CD1c-positive myeloid dendritic cell (primary cell): ENCODE data around the gene EGFL7.
A peak's percentile ranks its signal among the peaks of the same experiment; 100 is the strongest.
"Not testable (repeated sequence)": the region's sequence is repeated elsewhere in the genome, so short reads cannot be mapped to it uniquely, and the experiment has no call there.

Source experiments
- DNase-seq: peaks from one replicate; pipeline ENCODE4 v3.0.0-alpha.2; 2016; ENCODE audit errors: extremely low spot score

EGFL7 gene

DNA sequence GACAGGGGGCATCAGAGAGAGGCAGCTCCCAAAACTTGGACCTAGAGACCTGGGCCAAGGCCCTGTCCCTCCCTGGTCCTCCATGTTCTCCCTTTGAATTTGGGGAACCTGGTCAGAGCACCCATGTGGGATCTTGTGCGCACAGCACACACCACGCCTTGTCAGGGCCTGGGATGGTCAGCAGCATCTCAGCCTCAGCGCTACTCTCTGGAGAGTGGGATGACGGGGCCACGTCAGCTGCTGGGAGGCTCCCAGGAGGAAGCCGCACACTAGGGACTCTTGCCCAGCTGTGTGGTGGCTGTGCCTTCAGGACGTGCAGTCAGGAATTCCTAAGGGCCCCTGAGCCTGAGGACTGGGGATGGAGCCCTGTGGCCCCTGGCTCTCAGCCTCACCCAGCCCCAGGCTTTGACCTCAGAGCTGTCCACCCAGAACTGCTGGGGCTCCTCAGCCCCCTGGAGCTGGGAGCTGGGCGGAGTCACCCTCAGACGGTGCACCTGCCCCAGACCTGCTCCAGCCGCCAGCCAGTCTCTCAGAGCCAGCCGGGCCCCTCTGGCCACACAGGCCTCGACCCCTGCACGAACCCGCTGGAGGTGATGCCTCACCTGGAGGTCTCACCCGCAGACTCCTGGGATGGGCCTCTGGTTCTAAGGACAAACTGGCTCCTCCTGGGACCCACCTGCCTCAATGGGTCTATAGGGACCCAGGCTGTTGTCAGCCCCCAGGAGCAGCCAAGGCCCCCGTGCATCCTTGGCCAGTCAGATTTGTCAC lies 38.3 kb upstream of the EGFL7 start:
- no peak for DNase-seq

DNA sequence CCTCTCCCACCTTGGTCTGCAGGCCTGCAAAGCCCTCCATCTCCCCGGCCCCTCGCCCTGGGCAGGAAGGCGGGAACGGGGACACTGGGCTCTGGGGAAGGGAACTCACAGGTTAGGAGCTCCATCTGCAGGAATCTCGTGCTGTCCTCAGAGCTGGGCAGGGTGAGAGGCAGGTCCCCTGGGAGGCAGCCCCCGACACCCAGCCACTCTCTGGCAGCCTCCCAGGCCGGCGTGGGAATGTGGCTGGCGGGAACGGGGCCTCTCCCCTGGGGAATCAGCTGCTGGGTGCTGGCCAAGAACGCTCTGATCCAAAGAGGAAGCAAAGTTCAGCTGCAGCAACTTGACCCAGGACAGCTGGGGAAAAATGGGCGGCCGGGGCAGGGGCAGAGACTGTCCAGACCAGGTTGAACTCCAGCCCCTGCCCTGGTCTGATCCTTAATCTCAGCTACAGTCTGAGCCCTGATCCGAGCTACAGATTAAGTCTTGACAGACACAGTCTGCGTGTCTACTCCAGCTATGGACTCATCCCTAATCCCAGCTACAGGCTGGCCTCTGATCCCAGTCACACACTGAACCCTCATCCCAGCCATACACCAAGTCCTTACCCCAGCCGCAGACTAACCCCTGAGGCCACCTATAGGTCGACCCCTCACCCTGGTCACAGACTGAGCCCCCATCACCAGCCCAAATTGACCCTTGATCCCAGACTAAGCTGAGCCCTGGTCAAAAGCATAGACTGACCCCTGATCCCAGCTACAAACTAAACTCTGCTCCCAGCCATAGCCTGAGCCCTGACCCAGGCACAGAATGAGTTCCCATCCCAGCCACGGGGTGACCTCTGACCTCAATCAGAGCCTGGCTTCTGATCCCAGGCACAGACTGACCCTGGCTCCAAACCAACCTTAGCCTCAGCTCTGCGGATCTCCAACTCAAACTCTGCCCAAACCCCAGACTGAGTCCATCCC lies 37.3 kb upstream of the EGFL7 start:
- DNase-seq: peak; percentile 55

DNA sequence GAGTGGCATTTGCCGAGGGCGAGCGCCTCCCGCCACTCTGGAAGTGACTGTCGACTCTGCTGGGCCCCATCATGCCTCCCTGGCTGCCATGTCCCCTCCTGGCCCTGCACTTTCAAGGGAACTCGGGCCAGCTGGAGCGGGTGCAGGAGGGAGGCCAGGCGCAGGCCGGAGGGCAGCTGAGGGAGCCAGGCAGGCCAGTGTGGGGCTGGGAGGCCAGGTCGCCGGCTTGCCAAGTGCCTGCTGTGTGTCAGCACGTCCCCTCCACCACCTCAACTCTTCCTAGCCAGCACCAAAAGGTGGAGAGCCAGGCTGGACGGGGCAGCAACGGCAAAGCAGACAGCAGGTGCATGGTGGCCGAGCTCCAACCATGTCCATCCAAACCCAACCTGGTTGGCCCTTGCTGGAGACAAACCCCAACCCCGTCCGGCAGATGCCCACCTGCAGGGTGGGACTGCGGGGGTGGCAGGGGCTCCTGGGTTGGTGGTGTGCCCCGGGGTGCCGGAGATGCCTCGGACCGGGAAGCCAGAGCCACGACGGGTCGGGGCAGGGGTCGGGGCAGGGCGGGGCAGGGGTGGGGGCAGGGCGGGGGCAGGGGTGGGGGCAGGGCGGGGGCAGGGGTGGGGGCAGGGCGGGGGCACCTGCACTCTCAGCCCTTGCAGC lies 36.5 kb upstream of the EGFL7 start:
- no peak for DNase-seq

DNA sequence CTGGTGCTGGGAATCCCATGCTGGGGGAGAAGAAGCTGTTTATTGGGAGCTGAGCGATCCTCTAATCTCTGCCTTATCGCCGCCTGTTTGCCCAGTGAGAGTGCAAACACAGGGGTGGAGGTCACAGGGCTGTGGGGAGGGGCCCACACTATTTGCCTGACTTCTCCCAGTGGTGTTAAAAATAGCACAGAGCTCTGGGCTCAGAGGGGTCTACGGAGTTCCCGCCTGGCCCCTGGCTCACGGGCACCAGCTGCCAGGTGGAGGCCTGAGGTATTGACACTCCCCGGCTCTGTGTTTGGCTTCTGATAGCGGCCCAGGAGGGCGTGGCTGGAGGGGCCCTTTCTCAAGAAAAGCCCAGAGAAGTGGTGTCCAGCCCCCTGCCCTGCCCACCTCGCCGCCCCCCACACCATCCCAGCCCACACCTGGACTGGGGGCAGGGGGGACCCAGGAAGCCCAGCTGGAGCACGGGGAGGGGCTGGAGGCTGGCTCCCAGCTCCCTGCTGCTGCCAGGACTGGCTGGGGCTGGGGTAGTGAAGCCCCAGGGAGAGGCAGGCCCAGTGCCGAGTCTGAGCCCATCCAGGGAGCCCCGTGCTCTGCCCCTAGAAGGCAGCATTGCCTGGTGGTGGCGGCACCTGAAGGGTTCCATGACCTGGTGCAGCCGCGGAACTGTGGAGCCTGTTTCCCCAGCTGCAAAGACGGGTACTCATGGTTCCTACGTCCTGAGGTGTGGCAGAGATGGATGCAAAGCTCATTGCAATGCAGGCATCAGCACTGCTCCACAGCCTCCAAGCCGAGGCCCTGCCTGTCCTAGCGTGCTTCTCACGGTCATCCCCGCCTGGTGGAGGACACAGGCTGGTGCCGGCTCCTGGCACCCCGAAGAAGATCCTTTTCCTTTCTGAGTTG lies 35.7 kb upstream of the EGFL7 start:
- no peak for DNase-seq

DNA sequence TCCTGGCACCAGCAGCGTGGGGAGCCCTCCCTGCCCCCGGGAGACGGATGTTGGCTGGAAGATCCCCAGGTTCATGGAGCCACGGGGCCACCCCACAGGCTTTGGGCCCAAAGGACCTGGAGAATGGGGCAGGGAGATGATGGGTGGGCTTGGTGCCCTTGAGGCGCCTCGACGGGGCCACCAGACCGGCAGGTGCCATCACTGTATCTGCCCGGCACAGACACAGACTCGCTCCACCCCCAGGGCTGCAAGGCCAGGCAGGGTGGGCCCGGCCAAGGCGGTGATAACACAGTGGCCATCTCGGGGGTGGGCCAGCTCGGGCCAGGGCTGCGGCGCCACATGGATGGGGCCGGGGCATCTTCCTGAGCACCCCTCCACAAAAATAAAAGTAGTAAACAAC lies 35.0 kb upstream of the EGFL7 start:
- no peak for DNase-seq

DNA sequence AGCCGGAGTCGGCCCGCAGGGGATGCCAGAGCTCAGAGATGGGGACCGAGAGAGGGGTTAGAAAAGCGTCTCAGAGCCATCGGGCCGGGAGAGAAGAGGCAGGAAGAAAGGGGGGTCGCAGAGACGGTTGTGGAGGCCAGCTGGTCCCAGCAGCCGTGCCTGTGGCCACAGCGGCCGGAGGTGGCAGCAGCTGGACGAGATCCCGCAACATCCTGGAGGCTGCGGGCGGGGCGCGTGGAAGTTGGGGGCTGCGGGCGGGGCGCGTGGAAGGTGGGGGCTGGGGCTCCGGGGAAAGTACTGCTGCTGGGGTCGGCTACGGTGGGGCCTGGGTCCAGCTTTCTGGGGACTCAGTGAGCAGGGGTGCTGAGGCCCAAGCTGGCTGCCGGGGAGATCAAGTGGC lies 34.4 kb upstream of the EGFL7 start:
- no peak for DNase-seq

DNA sequence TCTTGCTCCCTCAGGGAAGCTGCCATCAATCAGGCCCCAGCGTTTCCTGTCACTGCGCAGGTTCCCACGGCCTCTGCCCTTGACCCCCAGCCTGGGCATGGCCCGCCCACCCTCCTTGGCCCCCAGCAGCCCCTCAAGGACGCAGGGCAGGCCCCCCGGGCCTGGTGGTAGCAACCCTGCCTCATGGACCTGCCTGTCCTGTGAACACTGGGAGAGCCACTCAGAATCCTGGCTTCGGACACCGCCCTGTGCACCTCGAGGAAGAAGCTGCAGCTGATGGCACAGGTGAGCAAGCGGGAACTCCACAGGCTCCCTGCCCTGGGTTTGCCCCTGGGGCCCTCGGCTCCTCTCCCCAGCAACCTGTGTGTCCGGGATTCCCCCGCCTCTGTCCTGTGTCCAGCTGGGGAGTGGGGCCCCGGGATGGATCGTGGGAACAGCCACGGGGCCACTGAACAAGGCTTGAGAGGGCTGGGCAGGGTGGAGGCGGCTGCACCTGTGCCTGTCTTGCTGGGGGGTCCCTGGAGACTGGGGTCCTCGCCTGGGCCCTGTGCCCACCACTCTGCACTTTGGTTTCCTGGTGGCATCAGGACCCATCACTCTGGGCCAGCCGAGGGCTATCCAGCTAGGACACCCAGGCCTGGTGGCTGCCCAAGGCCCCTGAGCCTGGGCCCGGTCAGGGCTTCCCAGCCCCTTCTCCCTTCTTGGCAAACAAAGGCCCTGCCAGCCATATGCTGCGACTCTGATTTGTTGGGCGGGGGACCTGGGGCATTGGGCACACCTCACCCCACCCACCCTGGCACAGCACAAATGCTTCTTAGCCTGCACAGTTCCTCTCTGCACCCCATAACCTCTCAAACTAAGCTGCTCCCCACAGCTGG lies 33.5 kb upstream of the EGFL7 start:
- DNase-seq: no peak

DNA sequence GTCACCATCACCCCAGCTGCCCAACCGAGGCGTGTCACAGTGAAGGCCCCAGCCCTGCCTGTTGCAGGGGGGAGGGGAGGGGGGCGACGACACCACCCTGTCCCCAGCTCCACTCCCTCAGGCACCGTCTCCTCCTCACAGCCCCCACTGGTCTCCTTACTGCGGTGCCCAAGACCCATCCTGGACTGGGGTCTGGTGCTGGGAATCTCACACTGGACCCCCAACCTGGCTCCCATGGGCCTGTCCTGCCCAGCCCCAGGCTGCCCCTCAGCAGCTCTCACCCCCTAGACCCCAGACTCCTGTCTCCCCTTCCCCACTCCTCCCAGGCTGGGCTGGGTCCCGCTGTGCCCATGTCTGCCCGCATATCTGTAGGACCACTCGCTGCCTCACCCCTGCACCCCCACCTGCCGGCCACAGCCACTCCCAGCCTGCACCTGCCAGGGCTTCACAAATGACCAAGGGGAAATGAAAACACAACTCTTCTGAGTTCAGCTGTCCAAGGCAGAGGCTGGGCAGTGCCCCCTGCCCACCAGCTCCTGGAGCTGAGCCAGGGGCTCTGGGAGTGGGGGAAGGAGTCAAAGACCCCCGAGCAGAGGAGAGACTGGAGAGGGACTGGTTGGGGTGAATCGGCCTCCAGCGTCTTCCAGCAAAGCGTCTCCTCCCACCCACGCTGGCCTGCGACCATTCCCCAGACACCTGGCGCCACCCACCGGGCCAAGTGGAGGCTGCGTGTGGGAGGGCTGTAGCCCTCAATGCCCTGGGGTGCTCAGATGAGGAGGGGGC lies 32.6 kb upstream of the EGFL7 start:
- DNase-seq: peak; percentile 58

DNA sequence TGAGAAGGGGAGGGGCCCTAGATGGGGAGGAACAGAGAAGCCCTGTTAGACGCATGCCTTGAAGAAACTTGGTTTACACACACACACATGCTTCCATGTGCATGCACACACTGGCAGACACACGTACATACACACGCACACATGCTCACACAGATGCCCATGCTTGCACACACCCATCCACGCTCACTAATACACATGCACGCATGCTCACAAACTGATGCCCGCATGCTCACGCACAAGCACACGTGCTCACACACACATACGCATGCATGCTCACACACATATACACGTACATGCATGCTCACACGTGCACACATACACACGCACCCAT lies 32.1 kb upstream of the EGFL7 start:
- DNase-seq: no peak

DNA sequence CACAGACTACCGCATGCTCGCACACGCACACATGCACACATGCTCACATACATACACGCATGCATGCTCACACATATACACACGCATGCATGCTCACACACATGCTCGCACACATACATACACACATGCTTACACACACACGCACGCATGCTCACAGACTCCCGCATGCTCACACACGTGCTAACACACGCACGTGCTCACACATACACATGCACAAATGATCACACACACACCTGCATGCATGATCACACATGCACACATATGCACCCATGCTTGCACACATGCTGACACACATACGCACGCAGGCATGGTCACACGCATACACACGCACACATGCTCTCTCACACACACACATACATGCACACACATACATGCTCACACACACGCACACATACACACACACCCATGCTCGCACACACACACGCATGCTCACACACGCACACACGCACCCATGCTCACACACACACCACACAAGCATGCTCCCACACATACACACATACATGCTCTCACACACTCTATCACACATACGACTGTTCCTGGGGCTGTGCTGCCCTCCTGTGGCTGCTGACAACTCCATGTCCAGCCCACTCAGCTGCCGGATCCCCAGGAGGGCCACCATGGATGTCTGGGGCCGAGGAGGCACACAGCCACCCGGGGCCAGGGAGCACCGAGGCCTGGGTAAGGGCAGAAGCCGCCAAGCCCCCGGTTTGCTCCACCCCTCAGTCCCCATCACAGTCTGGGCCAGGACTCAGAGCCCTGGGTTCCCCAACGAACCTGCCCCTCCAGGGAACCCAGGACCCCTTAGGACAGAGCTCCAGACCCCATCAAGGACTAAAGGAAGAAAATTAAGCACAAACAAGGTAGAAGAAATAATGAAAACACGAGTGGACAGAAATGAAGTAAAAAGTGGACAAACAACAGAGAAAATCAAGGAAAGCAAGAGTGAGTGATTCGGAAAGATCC lies 31.4 kb upstream of the EGFL7 start:
- peak; percentile 81 for DNase-seq

DNA sequence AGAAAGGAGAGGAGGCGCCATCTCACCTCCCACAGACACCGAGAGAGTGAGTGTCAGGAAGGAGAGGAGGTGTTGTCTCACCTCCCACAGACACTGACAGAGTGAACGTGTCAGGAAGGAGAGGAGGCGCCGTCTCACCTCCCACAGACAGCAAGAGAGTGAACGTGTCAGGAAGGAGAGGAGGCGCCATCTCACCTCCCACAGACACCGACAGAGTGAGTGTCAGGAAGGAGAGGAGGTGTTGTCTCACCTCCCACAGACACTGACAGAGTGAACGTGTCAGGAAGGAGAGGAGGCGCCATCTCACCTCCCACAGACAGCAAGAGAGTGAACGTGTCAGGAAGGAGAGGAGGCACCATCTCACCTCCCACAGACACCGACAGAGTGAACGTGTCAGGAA lies 30.6 kb upstream of the EGFL7 start:
- DNase-seq: not testable (repeated sequence)

DNA sequence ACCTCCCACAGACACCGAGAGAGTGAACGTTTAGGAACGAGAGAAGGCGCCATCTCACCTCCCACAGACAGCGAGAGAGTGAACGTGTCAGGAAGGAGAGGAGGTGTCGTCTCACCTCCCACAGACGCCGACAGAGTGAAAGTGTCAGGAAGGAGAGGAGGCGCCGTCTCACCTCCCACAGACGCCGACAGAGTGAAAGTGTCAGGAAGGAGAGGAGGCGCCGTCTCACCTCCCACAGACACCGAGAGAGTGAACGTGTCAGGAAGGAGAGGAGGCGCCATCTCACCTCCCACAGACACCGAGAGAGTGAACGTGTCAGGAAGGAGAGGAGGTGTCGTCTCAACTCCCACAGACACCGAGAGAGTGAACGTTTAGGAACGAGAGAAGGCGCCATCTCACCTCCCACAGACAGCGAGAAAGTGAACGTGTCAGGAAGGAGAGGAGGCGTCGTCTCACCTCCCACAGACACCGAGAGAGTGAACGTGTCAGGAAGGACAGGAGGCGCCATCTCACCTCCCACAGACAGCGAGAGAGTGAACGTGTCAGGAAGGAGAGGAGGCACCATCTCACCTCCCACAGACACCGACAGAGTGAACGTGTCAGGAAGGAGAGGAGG lies 30.1 kb upstream of the EGFL7 start:
- not testable (repeated sequence) for DNase-seq

DNA sequence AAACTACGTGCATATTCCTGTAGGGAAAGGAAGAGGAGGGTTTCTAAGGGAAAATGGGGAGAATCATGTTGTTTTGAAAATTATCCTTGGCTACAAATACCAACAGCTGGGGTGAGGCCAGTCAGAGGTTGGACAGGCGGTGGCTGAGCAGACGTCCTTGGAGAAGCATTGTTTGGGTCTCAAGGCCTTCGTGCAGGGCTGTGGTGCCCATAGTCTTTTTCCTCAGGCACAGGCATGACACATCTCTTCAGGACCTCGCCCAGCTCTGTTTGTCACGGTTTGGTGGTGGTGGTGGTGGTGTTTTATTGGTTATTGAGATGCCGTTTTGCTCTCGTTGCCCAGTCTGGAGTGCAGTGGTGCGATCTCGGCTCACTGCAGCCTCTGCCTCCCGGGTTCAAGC lies 27.8 kb upstream of the EGFL7 start:
- no peak for DNase-seq

DNA sequence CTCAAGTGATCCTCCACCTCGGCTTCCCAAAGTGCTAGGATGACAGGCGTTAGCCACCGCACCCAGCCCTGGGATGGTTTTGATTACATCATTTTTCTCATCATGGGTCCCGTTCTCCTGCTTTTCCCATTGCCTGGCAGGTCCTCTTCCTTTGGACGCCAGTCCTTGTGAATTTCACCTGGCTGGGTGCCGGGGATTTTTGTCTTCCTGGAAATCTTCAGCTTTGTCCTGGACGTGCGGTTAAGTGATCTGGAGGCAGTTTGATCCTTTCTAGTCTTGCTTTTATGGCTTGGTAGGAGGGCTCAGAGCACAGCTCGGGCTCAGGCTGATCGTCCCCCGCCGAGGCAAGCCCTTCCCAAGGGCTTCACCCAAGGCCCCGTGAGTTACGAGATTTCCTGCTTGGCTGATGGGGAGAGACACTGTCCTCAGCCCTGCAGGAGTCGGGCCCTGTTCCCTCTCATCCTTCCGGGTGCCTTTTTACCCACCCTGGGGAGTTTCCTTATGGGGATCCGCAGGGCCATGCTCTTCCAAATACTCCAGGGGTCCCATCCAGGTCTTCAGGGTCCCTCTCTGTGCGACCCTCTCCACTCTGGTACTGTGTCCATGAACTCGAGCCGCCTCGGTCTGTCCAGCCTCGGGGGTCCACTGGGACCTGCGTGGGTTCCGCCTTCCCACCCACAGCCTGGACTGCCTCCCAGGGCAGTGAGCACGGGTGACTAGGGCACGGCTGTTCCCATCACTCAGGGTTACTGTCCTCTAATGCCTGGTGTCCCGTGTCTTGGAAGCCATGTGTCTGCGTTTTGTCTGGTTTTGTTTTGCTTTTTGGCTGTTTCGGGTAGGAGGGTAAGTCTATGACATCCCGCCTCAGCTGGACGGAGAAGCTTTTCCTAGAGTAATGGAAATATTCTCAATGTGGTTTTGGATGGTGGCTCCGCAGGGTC lies 22.3 kb upstream of the EGFL7 start:
- no peak for DNase-seq

DNA sequence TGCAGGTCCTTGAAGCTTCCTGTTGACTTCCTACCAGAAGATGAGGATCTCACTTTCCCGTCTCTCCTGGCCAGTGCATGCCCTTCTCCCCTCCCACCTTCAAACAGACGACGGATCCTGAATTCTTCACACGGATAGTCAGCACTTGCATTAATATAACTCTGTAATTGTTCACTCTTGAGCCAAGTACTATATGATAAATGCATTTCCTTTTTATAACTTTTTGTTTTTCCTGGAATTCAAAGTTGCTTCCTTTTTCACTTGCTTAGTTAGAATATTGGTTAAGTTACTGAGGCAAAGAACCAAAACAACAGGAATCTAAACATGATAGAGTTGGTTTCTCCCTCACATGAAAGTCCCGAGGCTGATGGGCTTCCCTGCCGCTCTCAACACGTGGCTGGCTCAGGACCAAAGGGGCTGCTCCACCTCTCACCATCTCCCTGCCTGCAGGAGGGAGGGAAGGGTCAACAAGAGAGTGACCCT lies 20.2 kb upstream of the EGFL7 start:
- DNase-seq: no peak

DNA sequence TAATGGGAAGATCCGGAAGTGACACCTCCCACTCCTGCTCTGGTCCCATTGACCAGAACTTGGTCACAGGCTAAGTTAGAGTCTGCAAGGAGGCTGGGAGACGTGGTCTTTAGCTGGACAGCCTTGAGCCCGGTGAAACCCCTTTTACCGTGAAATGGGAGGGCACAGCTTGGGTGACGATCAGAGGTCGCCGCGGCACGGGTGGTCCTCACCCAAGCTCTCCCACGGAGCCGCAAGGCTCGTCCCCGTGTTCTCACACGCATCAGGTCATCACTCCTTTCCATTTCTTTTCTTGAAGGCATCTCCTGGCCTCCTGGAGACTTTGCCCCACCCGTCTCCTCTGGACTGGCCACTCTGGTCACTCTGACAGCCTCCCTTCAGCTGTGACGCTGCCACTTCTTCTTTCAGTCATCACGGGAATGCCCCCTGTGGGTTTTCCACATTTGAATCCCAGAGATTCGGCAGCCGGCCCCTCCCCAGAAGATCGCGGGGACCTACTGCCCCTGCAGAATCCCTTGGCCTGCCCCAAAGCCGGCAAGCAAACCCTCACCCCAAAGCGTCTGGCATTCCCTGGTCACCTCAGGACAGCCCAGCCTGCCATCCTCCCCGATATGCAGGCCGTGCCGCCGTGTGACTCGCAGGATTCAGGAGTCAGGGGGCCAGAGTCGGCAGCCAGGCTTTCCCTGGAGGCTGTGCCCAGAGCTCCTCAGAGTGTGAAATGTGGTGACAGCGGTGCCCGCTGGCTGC lies 18.9 kb upstream of the EGFL7 start:
- DNase-seq: peak; percentile 73
